Left lung (tissue), 10 donors: ENCODE measurements around the gene ERRFI1. TPM values are rescaled to one million over a fixed set of nuclear protein-coding genes. Genes with fewer than 3 reads are reported as not detected.

Experiments
- ATAC-seq: fragments of 200-7000 bp; cut with Tn5 transposase; one replicate; pipeline ENCODE4 v1.9.1; 2020; ENCODE audit warnings: moderate library complexity
- DNase-seq, 4 donors: peaks; one replicate each; pipeline ENCODE4 v3.0.0-alpha.2; 2013 to 2020
- H3K27ac ChIP-seq, 2 donors: fragments of 200-600 bp; sonication (generic) in 1 of 2; one replicate each; pipeline versions ENCODE4 v1.5.0 to v1.8.0; 2020 to 2021
- H3K27me3 ChIP-seq, 2 donors: fragments of 200-600 bp; sonication (generic) in 1 of 2; one replicate each; pipeline versions ENCODE4 v1.5.0 to v1.8.0; 2020 to 2021
- H3K36me3 ChIP-seq, 2 donors: fragments of 200-600 bp; sonication (generic) in 1 of 2; one replicate each; pipeline versions ENCODE4 v1.5.0 to v1.8.0; 2020 to 2021
- H3K4me1 ChIP-seq, 2 donors: fragments of 200-600 bp; one replicate each; pipeline ENCODE4 v1.8.0; 2021
- H3K4me3 ChIP-seq, 2 donors: fragments of 200-600 bp; sonication (generic) in 1 of 2; one replicate each; pipeline versions ENCODE4 v1.5.0 to v1.8.0; 2020 to 2021; ENCODE audit warnings: mild to moderate bottlenecking in 1 of 2
- H3K9me3 ChIP-seq, 2 donors: fragments of 200-600 bp; sonication (generic) in 1 of 2; one replicate each; pipeline versions ENCODE4 v1.5.0 to v1.8.0; 2020 to 2021
- intact Hi-C, 2 donors: fragments of 100-400 bp; cut with DNase I; formaldehyde crosslinking; loops; one replicate each; pipeline versions ENCODE4 v1.11.2 to v1.14.2; 2022
- polyA plus RNA-seq, 6 donors: library from polyadenylated mRNA; unstranded; fragments of 120-200 nt; gene quantifications; one replicate each; pipeline ENCODE4 v1.2.1, GENCODE V29; 2013; ENCODE audit not compliant: insufficient read length in 6 of 6
- total RNA-seq, 2 donors: library from RNA; stranded (reverse); fragmentation: NEBNext Ultra II Directional; extraction: Animal tissue kit (Norgen Biotek cat#: 25700); gene quantifications; one replicate each; pipeline ENCODE4 v1.2.1, GENCODE V29; 2021
- TF ChIP-seq, protein P1 (sequence below), 2 donors: fragments of 200-600 bp; sonication (generic) in 1 of 2; IDR thresholded peaks; one replicate each; pipeline versions ENCODE4 v1.5.0 to v1.8.0; 2021; ENCODE audit warnings: antibody characterized with exemption in 2 of 2
- donor health status: DM: no; HTN: yes; CAD: no.
- donor health status: DM: no; HTN: no; CAD: no.

Gene ERRFI1
- total and polyA plus RNA-seq, 8 donors, result 60.8 to 88.8 (median 75.8) TPM

DNA sequence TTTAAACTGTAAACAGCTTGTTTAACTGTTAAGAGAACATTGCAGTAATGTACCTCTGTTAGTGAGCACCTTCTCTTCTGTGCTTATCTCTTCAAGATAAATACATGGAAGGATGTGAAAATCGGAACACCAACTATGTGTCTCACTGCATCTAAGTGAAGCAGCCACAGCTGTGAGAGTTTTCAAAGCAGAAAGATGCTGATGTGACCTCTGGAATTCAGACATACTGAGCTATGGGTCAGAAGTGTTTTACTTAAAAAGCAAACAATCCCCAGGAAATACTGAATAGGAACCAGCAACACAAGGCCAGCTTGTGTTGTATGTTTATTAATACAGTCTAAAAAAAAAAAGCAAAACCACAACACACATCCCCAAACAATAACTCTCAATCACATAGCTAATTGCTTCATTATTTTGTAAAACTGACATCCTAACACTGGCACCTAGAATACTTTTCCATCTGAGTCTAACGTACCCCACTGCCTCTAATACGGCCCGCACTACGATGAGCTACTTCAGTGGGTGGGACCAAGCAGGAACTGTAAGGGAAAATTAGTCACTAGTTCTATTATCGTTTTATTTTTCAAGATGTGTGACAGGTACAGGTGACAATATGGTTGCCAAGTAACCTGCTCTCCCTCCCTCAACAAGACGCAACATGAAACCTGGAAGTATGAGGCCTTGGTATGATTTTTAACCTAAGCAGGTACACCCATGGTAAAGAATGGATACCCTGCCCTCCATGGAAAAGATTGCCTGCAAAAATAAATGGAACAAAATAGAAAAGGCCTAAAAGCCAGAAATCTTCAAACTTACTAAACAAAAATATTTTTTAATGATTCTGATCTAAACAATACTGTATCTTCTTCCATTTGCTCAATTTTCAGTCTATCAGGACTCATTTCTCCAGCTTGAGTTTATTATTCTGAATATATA is 13.9 kb downstream of the ERRFI1 start:
- peaks cover 0 to 32% of the 10 kb centered on the region in 2 donors for H3K36me3 ChIP-seq

DNA sequence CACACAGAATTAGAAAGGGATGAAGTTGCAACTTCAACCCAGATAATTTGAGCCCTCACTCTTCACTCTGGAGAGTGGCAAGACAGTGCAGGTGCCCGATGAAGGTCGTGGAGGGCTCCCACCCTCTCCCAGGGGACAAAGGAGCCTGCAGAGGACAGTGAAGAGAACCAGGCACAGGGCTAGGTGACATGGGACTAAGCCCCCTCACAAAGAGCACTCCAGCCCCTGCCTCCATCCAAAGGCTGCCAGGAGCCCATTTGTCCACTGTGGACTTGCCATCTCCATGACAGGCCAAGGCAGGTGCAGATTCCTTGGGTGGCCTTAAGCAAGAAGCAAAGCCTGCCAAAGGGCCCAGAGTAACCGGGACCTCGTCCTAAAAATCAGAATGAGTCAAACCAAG is 15.1 kb downstream of the ERRFI1 start:
- intact Hi-C loops, result loop anchor here in 1 of 2 donors (10.0 kb wide), 1 partner anchor 344 kb away; no protein-coding TSS in a partner anchor
- Histone ChIP-seq H3K4me1 (peaks cover 12 to 23% of the 10 kb centered on the region in 2 donors), H3K9me3 (no peaks in the 10 kb centered on the region), H3K36me3 (peaks cover 0 to 32% of the 10 kb centered on the region in 2 donors), H3K27me3 (no peaks in the 10 kb centered on the region), H3K27ac (no peak overlapping the region), H3K4me3 (no peak overlapping the region)
- ATAC-seq, result no peak
- DNase-seq, result no peak
- TF ChIP-seq, protein P1, sequence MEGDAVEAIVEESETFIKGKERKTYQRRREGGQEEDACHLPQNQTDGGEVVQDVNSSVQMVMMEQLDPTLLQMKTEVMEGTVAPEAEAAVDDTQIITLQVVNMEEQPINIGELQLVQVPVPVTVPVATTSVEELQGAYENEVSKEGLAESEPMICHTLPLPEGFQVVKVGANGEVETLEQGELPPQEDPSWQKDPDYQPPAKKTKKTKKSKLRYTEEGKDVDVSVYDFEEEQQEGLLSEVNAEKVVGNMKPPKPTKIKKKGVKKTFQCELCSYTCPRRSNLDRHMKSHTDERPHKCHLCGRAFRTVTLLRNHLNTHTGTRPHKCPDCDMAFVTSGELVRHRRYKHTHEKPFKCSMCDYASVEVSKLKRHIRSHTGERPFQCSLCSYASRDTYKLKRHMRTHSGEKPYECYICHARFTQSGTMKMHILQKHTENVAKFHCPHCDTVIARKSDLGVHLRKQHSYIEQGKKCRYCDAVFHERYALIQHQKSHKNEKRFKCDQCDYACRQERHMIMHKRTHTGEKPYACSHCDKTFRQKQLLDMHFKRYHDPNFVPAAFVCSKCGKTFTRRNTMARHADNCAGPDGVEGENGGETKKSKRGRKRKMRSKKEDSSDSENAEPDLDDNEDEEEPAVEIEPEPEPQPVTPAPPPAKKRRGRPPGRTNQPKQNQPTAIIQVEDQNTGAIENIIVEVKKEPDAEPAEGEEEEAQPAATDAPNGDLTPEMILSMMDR (IDR thresholded peaks at IDR 0.05), result no peak

More for the DNA sequence above, 13.9 kb downstream of the ERRFI1 start:
- DNase-seq (no peak), ATAC-seq (no peak)
- Histone ChIP-seq H3K27ac (no peak overlapping the region), H3K4me3 (no peak overlapping the region), H3K4me1 (peaks cover 24 to 32% of the 10 kb centered on the region in 2 donors), H3K9me3 (no peaks in the 10 kb centered on the region), H3K27me3 (no peaks in the 10 kb centered on the region)
- intact Hi-C loops, result loop anchor here in 1 of 2 donors (10.0 kb wide), 1 partner anchor 343 kb away; no protein-coding TSS in a partner anchor
- TF ChIP-seq, protein P1 (IDR thresholded peaks at IDR 0.05), result no peak

DNA sequence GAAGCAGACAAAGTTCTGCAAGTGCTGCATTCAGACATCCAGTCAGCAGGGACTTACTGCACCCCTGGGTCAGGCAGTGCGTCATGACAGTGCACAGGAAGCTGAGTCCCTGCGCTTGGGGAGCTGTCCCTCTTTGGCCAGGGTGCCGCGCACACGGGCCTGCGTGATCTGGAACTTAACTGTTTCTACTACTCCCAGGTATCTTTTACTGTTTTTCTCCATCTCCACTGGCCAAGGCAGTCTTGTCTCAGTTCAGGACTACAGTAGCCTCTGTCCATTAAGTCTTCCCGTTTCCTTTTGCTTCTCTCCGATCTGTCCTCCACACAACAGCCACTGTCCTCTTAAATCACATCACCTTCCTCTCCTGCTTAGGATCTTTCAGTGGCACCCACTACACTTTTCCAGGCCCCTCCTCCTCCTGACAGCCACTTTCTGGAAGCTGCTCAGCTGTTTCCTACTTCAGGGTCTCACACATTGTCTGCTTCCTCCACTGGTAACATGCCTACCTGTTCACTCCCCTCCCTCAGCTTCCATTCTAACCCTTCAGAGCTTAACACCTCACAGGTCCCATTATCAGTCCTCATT is 15.9 kb downstream of the ERRFI1 start:
- intact Hi-C loops, result loop anchor here in 1 of 2 donors (10.0 kb wide), 1 partner anchor 345 kb away; no protein-coding TSS in a partner anchor
- TF ChIP-seq, protein P1 (IDR thresholded peaks at IDR 0.05), result no peak
- H3K36me3 ChIP-seq, result peaks cover 0 to 32% of the 10 kb centered on the region in 2 donors
- ATAC-seq (no peak), DNase-seq (peak in 1 of 4 donors; percentile 42)
- no peak overlapping the region for H3K27ac ChIP-seq
- H3K4me3 ChIP-seq, result no peak overlapping the region
- H3K27me3 ChIP-seq, result no peaks in the 10 kb centered on the region
- H3K9me3 ChIP-seq, result no peaks in the 10 kb centered on the region
- peaks cover 9 to 23% of the 10 kb centered on the region in 2 donors for H3K4me1 ChIP-seq

DNA sequence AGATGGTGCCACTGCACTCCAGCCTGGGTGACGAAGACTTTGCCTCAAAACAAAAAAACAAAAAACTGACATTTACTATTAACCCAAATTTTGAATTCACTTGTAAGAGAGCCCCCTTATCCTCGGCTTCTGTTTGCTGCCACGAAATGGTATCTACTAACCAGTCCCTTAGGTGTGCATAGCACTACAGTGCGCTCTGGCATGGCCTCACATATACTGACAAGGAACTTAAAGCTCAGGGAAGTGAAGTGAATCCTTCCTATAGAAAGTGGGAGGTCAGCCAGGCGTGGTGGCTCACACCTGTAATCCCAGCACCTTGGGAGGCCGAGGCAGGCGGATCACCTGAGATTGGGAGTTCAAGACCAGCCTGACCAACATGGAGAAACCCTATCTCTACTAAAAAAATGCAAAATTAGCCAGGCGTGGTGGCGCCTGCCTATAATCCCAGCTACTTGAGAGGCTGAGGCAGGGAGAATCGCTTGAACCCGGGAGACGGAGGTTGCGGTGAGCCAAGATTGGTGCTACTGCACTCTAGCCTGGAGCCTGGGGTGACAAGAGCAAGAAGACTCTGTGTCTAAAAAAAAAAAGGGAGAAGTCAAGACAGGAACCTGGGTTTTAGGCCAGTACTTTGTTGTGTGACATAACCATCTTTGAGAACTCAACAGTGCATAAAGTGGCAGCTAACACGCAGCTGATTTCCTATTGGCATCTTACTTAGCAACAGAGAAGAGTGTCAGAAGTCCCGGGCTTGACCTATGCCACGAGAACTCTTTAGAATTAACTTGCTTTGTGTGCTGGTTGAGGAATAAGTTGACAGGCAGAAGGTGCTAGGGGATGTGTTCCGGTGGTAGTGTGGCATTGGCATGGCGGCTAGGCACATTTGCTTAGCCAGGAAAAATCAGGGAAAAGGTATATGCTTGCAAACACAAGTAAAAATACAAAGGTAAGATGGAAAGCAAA is 16.8 kb downstream of the ERRFI1 start:
- H3K27me3 ChIP-seq, result no peaks in the 10 kb centered on the region
- H3K9me3 ChIP-seq, result no peaks in the 10 kb centered on the region
- no peak overlapping the region for H3K27ac ChIP-seq
- H3K4me3 ChIP-seq, result no peak overlapping the region
- H3K4me1 ChIP-seq, result peaks cover 12 to 22% of the 10 kb centered on the region in 2 donors
- TF ChIP-seq, protein P1 (IDR thresholded peaks at IDR 0.05), result no peak
- intact Hi-C loops, result loop anchor here in 1 of 2 donors (10.0 kb wide), 1 partner anchor 345 kb away; no protein-coding TSS in a partner anchor
- H3K36me3 ChIP-seq, result peaks cover 0 to 29% of the 10 kb centered on the region in 2 donors
- DNase-seq, result no peak
- no peak for ATAC-seq
